ENCODE results near the gene APOM.

APOM gene

GRCh38 chr6:31658158-31658688 is 2.5 kb downstream of the APOM start:
- no peak for DNase-seq (ENCODE audit: low spot score)

GRCh38 chr6:31658983-31659648 is 3.4 kb downstream of the APOM start:
- no peak for DNase-seq (ENCODE audit: low spot score)

DNA sequence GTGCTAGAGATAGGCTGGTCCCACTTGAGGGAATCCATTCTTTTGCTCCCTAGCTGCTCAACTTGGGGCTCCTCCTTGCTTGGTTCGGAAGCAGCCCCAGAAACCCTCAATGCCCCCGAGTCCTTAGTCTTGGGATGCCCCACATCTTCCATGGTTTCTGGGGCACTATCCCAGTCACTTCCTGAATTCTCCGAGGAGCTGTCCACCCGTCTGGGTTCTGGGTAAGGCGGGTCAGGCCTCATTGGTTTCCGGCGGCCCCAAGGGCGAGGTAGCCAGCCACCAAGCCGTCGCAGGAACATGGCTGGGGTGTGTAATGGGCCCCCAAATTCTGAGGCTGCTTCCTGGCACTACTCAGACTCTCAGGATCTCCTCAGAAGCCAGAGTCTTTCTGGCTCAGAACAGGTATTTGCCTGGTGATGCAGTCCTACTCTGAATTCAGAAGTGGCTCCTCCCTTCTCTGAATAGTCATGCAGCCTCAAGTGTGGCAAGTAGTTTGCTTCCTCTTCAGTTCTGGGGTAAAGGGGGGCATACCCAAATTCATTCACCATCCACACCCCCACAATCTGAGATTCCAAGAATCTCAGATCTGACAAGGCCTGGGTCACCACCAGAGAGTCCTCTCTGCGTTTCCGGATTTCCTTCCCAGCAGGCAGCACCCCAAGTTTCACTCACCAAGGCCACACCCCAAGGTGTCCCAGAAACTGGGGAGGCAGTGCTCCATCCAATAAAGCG is 4.1 kb downstream of the APOM start:
- DNase-seq (ENCODE audit: low spot score) = peak; percentile 49

GRCh38 chr6:31660381-31661261 is 4.9 kb downstream of the APOM start, which contains the start of gene C6orf47:
C6orf47 (minus strand) TSS chr6:31660778; CDS start chr6:31659947, 831 bp downstream.
- DNase-seq (ENCODE audit: low spot score) = peak; percentile 80

DNA sequence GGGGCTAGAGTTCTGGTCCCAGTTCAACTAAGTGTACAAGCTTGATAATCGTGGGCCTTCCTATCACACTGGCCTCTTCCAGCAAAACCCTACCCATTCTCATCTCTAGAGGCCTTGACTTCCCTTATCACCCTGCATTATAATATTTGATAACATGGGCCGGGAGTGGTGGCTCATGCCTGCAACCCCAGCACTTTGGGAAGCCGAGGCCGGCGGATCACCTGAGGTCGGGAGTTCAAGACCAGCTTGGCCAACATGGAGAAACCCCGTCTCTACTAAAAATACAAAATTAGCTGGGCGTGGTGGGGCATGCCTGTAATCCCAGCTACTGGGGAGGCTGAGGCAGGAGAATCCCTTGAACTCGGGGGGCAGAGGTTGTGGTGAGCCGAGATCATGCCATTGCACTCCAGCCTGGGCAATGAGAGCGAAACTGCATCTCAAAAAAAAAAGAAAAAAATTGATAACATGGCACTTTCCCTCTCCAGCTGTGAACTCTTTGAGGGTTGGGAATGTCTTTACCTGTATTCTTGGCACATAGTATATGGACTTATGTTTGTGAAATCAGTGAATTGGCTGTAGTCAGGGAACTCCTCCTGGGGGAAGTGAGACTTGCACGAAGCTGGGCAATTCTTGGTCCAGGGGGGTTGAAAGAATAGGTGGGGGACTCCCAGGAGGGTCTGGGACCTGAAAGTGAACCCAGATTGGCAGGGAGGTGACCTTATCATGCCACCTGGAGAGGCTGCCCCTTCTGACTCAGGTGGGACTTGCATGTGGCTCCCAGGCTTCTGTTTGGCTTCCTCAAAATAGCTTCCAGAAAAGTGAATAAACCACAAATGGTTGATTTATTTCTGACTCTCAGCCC is 5.8 kb downstream of the APOM start:
- no peak for DNase-seq (ENCODE audit: low spot score)

DNA sequence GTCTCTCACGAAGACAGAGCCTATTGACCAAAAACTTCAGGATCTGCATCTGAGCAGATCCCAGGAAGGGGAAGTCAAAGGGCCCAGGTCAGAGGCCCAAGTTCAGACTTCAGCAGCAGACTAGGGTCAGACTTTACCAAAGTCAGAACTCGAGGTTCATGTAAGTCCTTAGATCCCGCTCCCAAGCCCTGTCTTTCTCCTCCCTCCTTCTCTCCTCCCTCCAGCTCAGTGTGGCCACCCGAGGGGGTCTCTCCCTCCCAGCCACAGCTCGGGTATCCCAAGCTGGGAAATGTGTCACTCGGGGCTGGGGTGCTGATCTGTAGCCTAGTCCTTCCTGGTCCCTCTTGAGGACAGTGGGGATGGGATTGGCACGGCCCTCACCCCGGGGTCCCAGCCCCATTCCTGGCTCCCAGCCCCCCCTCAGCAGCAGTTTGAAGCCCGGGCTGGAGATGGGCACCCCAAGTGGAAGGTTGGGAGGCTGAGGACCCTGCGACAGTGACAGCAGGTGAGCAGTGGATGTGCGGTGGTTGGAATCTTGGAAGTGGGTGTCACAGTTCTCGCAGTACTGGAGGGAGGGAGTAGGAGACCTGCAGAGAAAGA is 6.5 kb downstream of the APOM start:
- DNase-seq (ENCODE audit: low spot score) = no peak

DNA sequence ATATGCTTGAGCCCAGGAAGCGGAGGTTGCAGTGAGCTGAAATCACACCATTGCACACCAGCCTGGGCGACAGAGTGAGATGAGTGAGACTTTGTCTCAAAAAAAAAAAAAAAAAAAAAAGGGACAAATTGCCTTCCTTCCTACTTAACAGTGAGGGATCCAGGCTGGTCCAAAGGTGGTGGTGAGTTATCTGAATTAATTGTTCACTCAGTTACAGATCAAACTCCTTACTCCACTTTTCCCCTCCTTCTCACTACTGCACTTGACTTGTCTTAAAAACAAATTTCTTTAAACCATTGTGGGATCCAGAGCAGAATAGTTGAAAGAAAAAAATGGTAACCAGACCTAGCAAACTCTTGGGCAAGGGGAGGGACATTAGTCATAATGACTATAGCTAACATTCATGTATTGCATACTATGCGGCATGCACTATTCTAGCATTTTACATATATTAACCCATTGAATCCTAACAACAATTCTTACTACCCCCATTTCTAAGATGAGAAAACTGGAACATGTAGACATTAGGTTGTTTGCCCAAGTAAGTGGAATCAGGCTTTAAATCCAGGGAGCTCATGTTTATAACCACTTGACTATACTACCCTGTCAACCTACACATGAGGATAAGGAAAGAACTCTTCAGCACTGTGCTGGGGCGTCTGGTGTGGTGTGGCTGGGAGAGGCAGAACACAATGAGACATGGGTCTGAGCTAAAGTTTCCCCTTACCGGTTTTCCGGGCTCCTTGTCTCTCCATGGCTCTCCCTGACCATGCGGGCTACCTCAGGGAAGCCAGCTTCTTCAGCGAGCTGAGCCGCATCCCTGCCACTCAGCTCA is 7.6 kb downstream of the APOM start:
- peak; percentile 24 for DNase-seq (ENCODE audit: low spot score)

GRCh38 chr6:31663961-31664789 is 8.5 kb downstream of the APOM start:
- DNase-seq (ENCODE audit: low spot score) = peak; percentile 23

- DNase-seq (ENCODE audit: low spot score) = peak; percentile 97
Observed at GRCh38 chr6:31664790-31665500, 9.3 kb downstream of the APOM start, which contains the start of gene GPANK1. GPANK1 (minus strand) TSS chr6:31664997; CDS start chr6:31664478, 519 bp downstream.

DNA sequence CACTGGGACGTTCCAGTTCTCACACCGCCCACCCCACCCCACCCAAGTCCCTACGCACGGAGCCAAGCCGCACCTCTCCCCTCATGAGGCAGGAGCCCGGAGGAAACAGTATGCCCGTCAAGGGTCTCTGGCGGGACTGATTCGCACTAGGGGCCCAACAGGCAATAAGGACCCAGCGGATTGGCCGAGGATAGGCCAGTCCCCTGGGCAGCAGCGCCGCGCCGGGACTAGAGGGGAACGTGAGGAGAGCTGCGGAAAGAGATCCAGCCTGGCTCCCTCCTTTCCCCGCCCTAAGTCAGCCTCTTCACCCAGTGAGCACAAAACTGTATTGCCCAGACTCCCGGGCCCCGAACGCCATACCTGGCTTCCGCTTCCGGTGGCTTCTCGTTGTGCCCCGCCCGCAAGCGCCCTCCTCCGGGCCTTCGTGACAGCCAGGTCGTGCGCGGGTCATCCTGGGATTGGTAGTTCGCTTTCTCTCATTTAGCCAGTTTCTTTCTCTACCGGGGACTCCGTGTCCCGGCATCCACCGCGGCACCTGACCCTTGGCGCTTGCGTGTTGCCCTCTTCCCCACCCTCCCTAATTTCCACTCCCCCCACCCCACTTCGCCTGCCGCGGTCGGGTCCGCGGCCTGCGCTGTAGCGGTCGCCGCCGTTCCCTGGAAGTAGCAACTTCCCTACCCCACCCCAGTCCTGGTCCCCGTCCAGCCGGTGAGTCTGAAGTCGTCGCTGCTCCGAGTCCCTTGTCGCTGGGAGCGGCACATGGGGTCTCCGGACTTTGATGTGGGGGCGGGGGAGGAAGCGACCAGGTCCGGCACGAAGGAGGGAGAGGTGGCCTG is 10.0 kb downstream of the APOM start, which contains the start of gene CSNK2B:
Gene CSNK2B (plus strand): TSS at position 580 of the 836 bp plus-strand sequence. CDS start 752 bp downstream, outside the sequence.
- DNase-seq (ENCODE audit: low spot score) = peak; percentile 99

DNA sequence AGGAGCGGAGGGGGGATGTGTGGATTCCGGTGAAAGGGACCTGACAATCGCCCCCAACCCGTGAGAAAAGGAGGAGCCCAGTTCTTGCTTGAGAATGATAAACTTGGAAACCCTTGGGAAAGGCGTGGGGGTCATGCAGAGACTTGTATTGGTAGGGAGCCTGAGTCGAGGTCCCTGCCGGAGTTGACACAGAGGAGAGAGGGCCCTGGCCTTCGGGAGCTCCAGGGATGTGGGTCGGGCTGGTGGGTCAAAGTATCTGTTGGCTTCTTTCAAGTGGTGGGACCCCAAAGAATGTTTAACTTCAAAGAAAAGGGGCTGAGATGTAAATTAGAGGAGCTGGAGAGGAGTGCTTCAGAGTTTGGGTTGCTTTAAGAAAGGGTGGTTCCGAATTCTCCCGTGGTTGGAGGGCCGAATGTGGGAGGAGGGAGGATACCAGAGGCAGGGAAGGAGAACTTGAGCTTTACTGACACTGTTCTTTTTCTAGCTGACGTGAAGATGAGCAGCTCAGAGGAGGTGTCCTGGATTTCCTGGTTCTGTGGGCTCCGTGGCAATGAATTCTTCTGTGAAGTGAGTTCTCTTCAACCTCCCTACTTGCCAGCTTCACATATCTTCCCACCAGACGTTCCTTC is 10.8 kb downstream of the APOM start:
- DNase-seq (ENCODE audit: low spot score) = no peak

DNA sequence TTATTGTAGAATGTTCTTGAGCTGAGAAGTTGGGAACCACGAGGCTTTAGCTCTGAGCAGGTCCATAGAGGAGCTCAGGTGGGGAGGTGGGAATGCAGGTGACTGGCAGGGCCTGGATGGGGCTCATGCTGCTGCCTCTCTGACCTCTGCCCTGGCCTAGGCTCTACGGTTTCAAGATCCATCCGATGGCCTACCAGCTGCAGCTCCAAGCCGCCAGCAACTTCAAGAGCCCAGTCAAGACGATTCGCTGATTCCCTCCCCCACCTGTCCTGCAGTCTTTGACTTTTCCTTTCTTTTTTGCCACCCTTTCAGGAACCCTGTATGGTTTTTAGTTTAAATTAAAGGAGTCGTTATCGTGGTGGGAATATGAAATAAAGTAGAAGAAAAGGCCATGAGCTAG is 14.0 kb downstream of the APOM start, which contains the start of gene LY6G5B:
Gene LY6G5B (plus strand): TSS at position 301 of the 400 bp plus-strand sequence. CDS start 975 bp downstream, outside the sequence.
- DNase-seq (ENCODE audit: low spot score) = no peak

DNA sequence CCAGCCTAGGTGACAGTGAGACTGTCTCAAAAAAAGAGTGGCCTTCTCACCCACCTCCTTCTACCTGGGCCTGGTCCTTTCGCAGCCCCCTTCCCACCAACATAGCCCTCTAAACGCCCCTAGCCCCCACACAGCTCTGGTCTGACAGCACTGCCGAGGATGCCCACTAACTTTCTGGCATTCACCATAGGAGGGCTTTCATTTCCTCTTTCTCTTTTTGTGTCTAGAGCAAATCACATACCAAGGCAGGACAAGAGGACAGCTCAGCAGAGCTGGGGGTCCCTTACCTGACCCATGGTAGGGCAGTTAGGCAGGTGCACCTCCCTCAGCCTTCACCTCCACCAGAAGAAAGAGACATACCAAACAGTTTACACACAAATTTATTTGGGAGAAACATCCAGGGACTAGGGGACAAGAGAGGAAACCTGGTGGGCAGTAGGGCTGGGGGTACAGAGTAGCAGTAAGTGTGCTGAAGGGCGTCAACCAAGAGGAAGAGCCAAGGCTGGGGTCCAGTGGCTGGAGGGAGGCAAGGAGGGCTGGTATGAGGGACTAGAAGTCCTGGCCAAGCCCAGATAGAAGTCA is 20.7 kb downstream of the APOM start:
- peak; percentile 29 for DNase-seq (ENCODE audit: low spot score)

DNA sequence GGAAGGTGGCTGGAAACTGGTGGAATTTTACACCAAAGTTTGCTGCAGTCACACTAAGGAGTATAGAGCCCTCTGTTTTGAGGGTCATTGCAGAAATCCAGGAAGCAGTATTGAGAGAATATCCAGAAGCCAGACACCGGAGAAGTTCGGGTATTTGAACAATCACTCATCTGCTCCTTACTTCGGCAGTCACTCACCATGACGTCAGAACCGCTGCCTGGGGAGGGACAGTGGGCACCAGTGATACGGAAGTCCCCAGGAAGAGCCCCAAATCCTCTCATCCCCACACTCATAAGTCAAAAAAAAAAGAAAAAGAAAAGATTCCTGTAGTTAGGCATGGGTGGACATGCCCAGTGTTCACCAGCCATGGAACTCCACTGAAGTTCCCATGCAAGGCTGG is 21.2 kb downstream of the APOM start:
- DNase-seq (ENCODE audit: low spot score) = no peak

GRCh38 chr6:31677955-31678354 is 22.3 kb downstream of the APOM start:
- DNase-seq (ENCODE audit: low spot score) = no peak

Measured in NAMALWA (cell line).